GM23338 (cell line): ENCODE data around the gene TRAF1.

ENCODE experiments used
- CTCF ChIP-seq, 2 experiments: fragments of 200-600 bp in 1 of 2; sonication (generic) in 1 of 2; conservative IDR thresholded peaks; 2 replicates each; pipeline versions ENCODE4 v1.5.1 to v1.6.1; 2016 to 2017; ENCODE audit warnings: antibody characterized with exemption in 2 of 2, low read depth in 2 of 2, mild to moderate bottlenecking in 2 of 2, moderate library complexity in 1 of 2
- EZH2 ChIP-seq: fragments of 200-600 bp; sonication (generic); IDR thresholded peaks from one replicate; pipeline ENCODE4 v1.8.0; 2017; ENCODE audit warnings: antibody characterized with exemption, mild to moderate bottlenecking, low read depth; ENCODE audit not compliant: unreplicated experiment
- EZH2phosphoT487 ChIP-seq: fragments of 200-600 bp; sonication (generic); IDR thresholded peaks from one replicate; pipeline ENCODE4 v1.8.1; 2018; ENCODE audit warnings: antibody characterized with exemption; ENCODE audit not compliant: unreplicated experiment
- JUNB ChIP-seq: IDR thresholded peaks from one replicate; pipeline ENCODE4 v1.6.1; 2016; ENCODE audit warnings: antibody characterized with exemption; ENCODE audit not compliant: unreplicated experiment
- REST ChIP-seq: IDR thresholded peaks from one replicate; pipeline ENCODE4 v1.6.1; 2018; ENCODE audit warnings: antibody characterized with exemption; ENCODE audit not compliant: unreplicated experiment

GRCh38 chr9:120890320-120891244 is 36.0 kb downstream of the TRAF1 start:
- TF ChIP-seq EZH2phosphoT487 (no peak), EZH2 (no peak), REST (no peak), CTCF (conservative IDR thresholded peaks at IDR 0.05; ENCODE audit: low read depth in 2 of 2) (no peak), JUNB (no peak)
